HepG2 (cell line): ENCODE data around the gene AXIN1.

Experiments
- EZH2 ChIP-seq: conservative IDR thresholded peaks from 2 replicates; pipeline ENCODE4 v1.6.1; 2012; ENCODE audit warnings: mild to moderate bottlenecking, low read depth, low read length, moderate library complexity
- GABPB1 ChIP-seq: IDR thresholded peaks from 2 replicates; pipeline ENCODE4 v1.6.1; 2016; ENCODE audit warnings: mild to moderate bottlenecking, missing genetic modification reagents, moderate library complexity, missing compliant biosample characterization
- MAFF ChIP-seq: IDR thresholded peaks from 2 replicates; pipeline ENCODE4 v1.6.1; 2011; ENCODE audit warnings: low read depth, low read length, improper control_type of control experiment
- POLR2A ChIP-seq, 2 experiments: IDR thresholded peaks; 2 replicates each; pipeline ENCODE4 v1.6.1; 2011; ENCODE audit warnings: low read depth in 2 of 2, low read length in 2 of 2, mild to moderate bottlenecking in 1 of 2, moderate library complexity in 1 of 2; ENCODE audit not compliant: insufficient read depth in 1 of 2
- RNF2 ChIP-seq: fragments of 450-650 bp; conservative IDR thresholded peaks from 2 replicates; pipeline ENCODE4 v1.6.1; 2016; ENCODE audit warnings: low read depth
- ZKSCAN1 ChIP-seq: fragments of 150-350 bp; IDR thresholded peaks from 2 replicates; pipeline ENCODE4 v1.6.1; 2014; ENCODE audit warnings: low read length
- ZNF225 ChIP-seq: sonication (generic); formaldehyde crosslinking; IDR thresholded peaks from 2 replicates; pipeline ENCODE4 v1.4.0; 2020; ENCODE audit warnings: mild to moderate bottlenecking, missing genetic modification reagents
- ZNF468 ChIP-seq: sonication (generic); formaldehyde crosslinking; IDR thresholded peaks from 2 replicates; pipeline ENCODE4 v1.8.0; 2022; ENCODE audit warnings: mild to moderate bottlenecking, moderate library complexity, missing genetic modification reagents
- TF ChIP-seq, protein P1 (sequence below): sonication (generic); formaldehyde crosslinking; IDR thresholded peaks from 2 replicates; pipeline ENCODE4 v1.5.0; 2020; ENCODE audit warnings: mild to moderate bottlenecking, missing genetic modification reagents, moderate library complexity
- TF ChIP-seq, protein P2 (sequence below): IDR thresholded peaks from 2 replicates; pipeline ENCODE4 v1.6.1; 2016; ENCODE audit warnings: low read depth
- TF ChIP-seq, protein P3 (sequence below): sonication (generic); formaldehyde crosslinking; IDR thresholded peaks from 2 replicates; pipeline ENCODE4 v1.4.0; 2020; ENCODE audit warnings: missing genetic modification reagents, borderline replicate concordance
- TF ChIP-seq, protein P4 (sequence below): sonication (generic); formaldehyde crosslinking; IDR thresholded peaks from 2 replicates; pipeline ENCODE4 v1.4.0; 2020; ENCODE audit warnings: mild to moderate bottlenecking, missing genetic modification reagents

DNA sequence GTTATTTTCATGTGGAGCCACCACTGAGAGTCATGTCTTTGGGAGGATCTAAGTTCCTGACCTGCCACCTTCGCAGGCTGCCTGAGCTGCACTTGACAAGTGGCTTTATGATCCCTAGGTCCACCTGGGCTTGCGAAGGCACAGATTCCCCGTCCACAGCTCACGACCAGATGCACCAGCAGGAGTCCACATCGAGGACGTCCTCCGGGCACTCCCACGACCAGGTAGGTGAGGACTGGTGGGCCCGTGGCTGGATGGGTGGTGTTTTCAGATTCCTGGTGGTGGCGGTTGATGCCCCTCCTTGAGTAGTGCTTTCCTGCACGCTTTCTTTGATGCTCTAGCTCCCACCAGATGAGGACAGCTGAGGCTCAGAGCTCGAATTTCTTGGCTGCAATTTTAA lies 103.1 kb downstream of the AXIN1 start:
- TF ChIP-seq MAFF, result no peak
- TF ChIP-seq RNF2, result no peak
- TF ChIP-seq, protein P1, sequence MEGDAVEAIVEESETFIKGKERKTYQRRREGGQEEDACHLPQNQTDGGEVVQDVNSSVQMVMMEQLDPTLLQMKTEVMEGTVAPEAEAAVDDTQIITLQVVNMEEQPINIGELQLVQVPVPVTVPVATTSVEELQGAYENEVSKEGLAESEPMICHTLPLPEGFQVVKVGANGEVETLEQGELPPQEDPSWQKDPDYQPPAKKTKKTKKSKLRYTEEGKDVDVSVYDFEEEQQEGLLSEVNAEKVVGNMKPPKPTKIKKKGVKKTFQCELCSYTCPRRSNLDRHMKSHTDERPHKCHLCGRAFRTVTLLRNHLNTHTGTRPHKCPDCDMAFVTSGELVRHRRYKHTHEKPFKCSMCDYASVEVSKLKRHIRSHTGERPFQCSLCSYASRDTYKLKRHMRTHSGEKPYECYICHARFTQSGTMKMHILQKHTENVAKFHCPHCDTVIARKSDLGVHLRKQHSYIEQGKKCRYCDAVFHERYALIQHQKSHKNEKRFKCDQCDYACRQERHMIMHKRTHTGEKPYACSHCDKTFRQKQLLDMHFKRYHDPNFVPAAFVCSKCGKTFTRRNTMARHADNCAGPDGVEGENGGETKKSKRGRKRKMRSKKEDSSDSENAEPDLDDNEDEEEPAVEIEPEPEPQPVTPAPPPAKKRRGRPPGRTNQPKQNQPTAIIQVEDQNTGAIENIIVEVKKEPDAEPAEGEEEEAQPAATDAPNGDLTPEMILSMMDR (CRISPR knock-in tag), result no peak
- TF ChIP-seq POLR2A (IDR thresholded peaks at IDR 0.05; ENCODE audit: insufficient read depth in 1 of 2, low read depth in 2 of 2, low read length in 2 of 2), result no peak
- TF ChIP-seq GABPB1, result no peak
- TF ChIP-seq, protein P2, sequence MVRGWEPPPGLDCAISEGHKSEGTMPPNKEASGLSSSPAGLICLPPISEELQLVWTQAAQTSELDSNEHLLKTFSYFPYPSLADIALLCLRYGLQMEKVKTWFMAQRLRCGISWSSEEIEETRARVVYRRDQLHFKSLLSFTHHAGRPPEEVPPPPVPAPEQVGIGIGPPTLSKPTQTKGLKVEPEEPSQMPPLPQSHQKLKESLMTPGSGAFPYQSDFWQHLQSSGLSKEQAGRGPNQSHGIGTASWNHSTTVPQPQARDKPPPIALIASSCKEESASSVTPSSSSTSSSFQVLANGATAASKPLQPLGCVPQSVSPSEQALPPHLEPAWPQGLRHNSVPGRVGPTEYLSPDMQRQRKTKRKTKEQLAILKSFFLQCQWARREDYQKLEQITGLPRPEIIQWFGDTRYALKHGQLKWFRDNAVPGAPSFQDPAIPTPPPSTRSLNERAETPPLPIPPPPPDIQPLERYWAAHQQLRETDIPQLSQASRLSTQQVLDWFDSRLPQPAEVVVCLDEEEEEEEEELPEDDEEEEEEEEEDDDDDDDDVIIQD (CRISPR knock-in tag), result no peak
- TF ChIP-seq, protein P3, sequence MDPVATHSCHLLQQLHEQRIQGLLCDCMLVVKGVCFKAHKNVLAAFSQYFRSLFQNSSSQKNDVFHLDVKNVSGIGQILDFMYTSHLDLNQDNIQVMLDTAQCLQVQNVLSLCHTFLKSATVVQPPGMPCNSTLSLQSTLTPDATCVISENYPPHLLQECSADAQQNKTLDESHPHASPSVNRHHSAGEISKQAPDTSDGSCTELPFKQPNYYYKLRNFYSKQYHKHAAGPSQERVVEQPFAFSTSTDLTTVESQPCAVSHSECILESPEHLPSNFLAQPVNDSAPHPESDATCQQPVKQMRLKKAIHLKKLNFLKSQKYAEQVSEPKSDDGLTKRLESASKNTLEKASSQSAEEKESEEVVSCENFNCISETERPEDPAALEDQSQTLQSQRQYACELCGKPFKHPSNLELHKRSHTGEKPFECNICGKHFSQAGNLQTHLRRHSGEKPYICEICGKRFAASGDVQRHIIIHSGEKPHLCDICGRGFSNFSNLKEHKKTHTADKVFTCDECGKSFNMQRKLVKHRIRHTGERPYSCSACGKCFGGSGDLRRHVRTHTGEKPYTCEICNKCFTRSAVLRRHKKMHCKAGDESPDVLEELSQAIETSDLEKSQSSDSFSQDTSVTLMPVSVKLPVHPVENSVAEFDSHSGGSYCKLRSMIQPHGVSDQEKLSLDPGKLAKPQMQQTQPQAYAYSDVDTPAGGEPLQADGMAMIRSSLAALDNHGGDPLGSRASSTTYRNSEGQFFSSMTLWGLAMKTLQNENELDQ (CRISPR knock-in tag), result no peak
- TF ChIP-seq ZKSCAN1, result no peak
- no peak for TF ChIP-seq ZNF225 (CRISPR knock-in tag)
- no peak for TF ChIP-seq EZH2
- TF ChIP-seq, protein P4, sequence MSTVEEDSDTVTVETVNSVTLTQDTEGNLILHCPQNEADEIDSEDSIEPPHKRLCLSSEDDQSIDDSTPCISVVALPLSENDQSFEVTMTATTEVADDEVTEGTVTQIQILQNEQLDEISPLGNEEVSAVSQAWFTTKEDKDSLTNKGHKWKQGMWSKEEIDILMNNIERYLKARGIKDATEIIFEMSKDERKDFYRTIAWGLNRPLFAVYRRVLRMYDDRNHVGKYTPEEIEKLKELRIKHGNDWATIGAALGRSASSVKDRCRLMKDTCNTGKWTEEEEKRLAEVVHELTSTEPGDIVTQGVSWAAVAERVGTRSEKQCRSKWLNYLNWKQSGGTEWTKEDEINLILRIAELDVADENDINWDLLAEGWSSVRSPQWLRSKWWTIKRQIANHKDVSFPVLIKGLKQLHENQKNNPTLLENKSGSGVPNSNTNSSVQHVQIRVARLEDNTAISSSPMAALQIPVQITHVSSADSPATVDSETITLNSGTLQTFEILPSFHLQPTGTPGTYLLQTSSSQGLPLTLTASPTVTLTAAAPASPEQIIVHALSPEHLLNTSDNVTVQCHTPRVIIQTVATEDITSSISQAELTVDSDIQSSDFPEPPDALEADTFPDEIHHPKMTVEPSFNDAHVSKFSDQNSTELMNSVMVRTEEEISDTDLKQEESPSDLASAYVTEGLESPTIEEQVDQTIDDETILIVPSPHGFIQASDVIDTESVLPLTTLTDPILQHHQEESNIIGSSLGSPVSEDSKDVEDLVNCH (CRISPR knock-in tag), result no peak
- TF ChIP-seq ZNF468 (CRISPR knock-in tag), result no peak
